HG02938 (cell line): ENCODE results near the gene RNU6-8.

Experiments
- ATAC-seq: cut with Tn5 transposase; IDR thresholded peaks from one replicate; pipeline ENCODE4 v1.9.1; 2021; ENCODE audit warnings: mild to moderate bottlenecking, moderate library complexity; ENCODE audit not compliant: unreplicated experiment

The RNU6-8 gene

DNA sequence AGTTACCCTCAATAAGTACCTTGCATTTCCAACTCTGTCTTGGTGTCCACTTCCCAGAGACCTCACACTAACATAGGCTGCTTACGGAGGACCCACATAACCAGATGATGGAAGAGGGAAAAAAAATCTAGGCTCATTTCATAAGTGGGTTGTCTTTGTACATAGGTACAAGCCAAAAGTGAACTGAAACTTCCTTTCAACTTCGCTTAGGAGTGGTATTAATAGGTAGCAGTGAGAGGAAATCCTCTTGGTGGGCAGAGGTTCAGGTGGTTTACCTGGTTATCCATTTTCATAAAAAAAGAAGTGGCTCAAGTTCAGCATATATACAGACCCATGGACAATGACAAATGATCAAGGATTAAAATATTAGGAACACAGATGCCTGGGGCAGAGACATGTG is 37.0 kb downstream of the RNU6-8 start:
- no peak for ATAC-seq
